Body of pancreas (tissue), 4 donors: ENCODE measurements around the gene KCTD11. TPM values are rescaled to one million over a fixed set of nuclear protein-coding genes. Genes with fewer than 3 reads are reported as not detected.
"Not testable (repeated sequence)": the region's sequence is repeated elsewhere in the genome, so short reads cannot be mapped to it uniquely, and the experiment has no call there.

ENCODE experiments used
- ATAC-seq: fragments of 150-250 bp; one replicate; pipeline ENCODE4 v1.9.1; 2016
- DNase-seq, 4 donors: peaks; one replicate each; pipeline ENCODE4 v3.0.0-alpha.2; 2019
- H3K27ac ChIP-seq, 4 donors: fragments of 200-600 bp; sonication (generic); 1 replicate in 3 of 4; 2 replicates in 1 of 4; pipeline versions ENCODE4 v1.5.1 to v1.6.1; 2016 to 2019; ENCODE audit warnings: mild to moderate bottlenecking in 1 of 4, mixed read lengths in 1 of 4, moderate library complexity in 1 of 4
- H3K27me3 ChIP-seq, 2 donors: fragments of 200-600 bp; sonication (generic); one replicate each; pipeline ENCODE4 v1.6.0; 2016; ENCODE audit warnings: mild to moderate bottlenecking in 1 of 2
- H3K36me3 ChIP-seq, 2 donors: fragments of 200-600 bp; sonication (generic); replicated peaks in 1 of 2; 2 replicates each; pipeline ENCODE4 v1.5.1; 2016; ENCODE audit warnings: low read depth in 2 of 2; ENCODE audit not compliant: insufficient read depth in 1 of 2
- H3K4me1 ChIP-seq: fragments of 200-600 bp; sonication (generic); one replicate; pipeline ENCODE4 v1.6.0; 2016
- H3K4me3 ChIP-seq, 2 donors: fragments of 200-600 bp; sonication (generic); 1 replicate in 1 of 2; 2 replicates in 1 of 2; pipeline ENCODE4 v1.5.1; 2016 to 2019
- H3K9me3 ChIP-seq, 3 donors: fragments of 200-600 bp; sonication (generic); 1 replicate in 2 of 3; 2 replicates in 1 of 3; pipeline ENCODE4 v1.5.1; 2016
- CTCF ChIP-seq, 7 experiments: fragments of 450-650 bp in 4 of 7; fragments of 200-600 bp in 3 of 7; sonication (generic) in 3 of 7; IDR thresholded peaks; one replicate each; pipeline ENCODE4 v1.5.1; 2016 to 2019; ENCODE audit warnings: antibody characterized with exemption in 7 of 7
- POLR2A ChIP-seq, 3 donors: fragments of 450-650 bp; IDR thresholded peaks; one replicate each; pipeline ENCODE4 v1.6.1; 2016; ENCODE audit warnings: antibody characterized with exemption in 3 of 3, mild to moderate bottlenecking in 2 of 3
- WGBS, 2 donors: methylation state at CpG; one replicate each; pipeline ENCODE4 v1.1.5; 2017; 5-methylcytosine and 5-hydroxymethylcytosine counted together
- intact Hi-C: fragments of 100-400 bp; cut with DNase I; formaldehyde crosslinking; loops from one replicate; pipeline ENCODE4 v1.15.1; 2023
- total RNA-seq, 2 donors: library from RNA; depleted of rRNA; stranded (reverse); fragments of >200 nt; gene quantifications; one replicate each; pipeline ENCODE4 v1.1.0, GENCODE V29; 2016

KCTD11 gene
- total RNA-seq, 2 donors from 2014 or later, result 2.6 to 5.6 TPM

- Histone ChIP-seq H3K27me3 (peaks cover 0 to 12% of the 10 kb centered on the region in 2 donors), H3K9me3 (no peaks in the 10 kb centered on the region), H3K36me3 (no peaks in the 10 kb centered on the region), H3K4me3 (no peak within 1 kb of the TSS), H3K27ac (no peak within 1 kb of the TSS), H3K4me1 (no peaks in the 10 kb centered on the region)
- no peak for ATAC-seq
- intact Hi-C loops, result no loop called here
- TF ChIP-seq POLR2A (IDR thresholded peaks at IDR 0.05) (no peak), CTCF (IDR thresholded peaks at IDR 0.05) (no peak)
- WGBS, 2 donors, result 33 to 47% methylated on average over 17 of the region's 17 CpGs
- DNase-seq, result no peak
These were observed 15.5 kb upstream of the KCTD11 start, which contains the start of gene ACAP1 for GRCh38 chr17:7336240-7337175. Gene ACAP1 (plus strand): TSS chr17:7336529. CDS start chr17:7336735, 206 bp downstream.

- not testable (repeated sequence) for H3K9me3 ChIP-seq
These were observed 14.4 kb upstream of the KCTD11 start for GRCh38 chr17:7337600-7337999.

GRCh38 chr17:7340179-7340578 lies 11.8 kb upstream of the KCTD11 start:
- no peaks in the 10 kb centered on the region for H3K36me3 ChIP-seq
- no peak overlapping the region for H3K27ac ChIP-seq
- H3K27me3 ChIP-seq, result peaks cover 0 to 25% of the 10 kb centered on the region in 2 donors
- H3K4me1 ChIP-seq, result no peaks in the 10 kb centered on the region
- TF ChIP-seq CTCF (IDR thresholded peaks at IDR 0.05), result no peak
- TF ChIP-seq POLR2A (IDR thresholded peaks at IDR 0.05), result no peak
- WGBS, 2 donors, result 41 to 56% methylated on average over 2 of the region's 2 CpGs
- no peak for ATAC-seq
- no peaks in the 10 kb centered on the region for H3K9me3 ChIP-seq
- H3K4me3 ChIP-seq, result no peak overlapping the region
- intact Hi-C loops, result loop anchor here (5.0 kb wide), 1 partner anchor 53 kb away; no protein-coding TSS in a partner anchor
- DNase-seq, result no peak

More at GRCh38 chr17:7337600-7337999, 14.4 kb upstream of the KCTD11 start:
- peaks cover 0 to 16% of the 10 kb centered on the region in 2 donors for H3K27me3 ChIP-seq
- H3K4me3 ChIP-seq, H3K4me1 ChIP-seq, H3K27ac ChIP-seq, DNase-seq, ATAC-seq, intact Hi-C loops, H3K36me3 ChIP-seq: not testable (repeated sequence)
- 63 to 68% methylated on average over 7 of the region's 7 CpGs for WGBS, 2 donors

- Histone ChIP-seq H3K9me3 (no peaks in the 10 kb centered on the region), H3K4me1 (no peaks in the 10 kb centered on the region), H3K27me3 (peaks cover 0 to 25% of the 10 kb centered on the region in 2 donors), H3K4me3 (no peak overlapping the region), H3K27ac (no peak overlapping the region), H3K36me3 (no peaks in the 10 kb centered on the region)
- no peak for TF ChIP-seq POLR2A (IDR thresholded peaks at IDR 0.05)
- no peak for TF ChIP-seq CTCF (IDR thresholded peaks at IDR 0.05)
- intact Hi-C loops, result loop anchor here (5.0 kb wide), 1 partner anchor 55 kb away; no protein-coding TSS in a partner anchor
- no peak for ATAC-seq
- 85% methylated on average over 10 to 13 of the region's 13 CpGs for WGBS, 2 donors
- no peak for DNase-seq
These were observed 10.1 kb upstream of the KCTD11 start for GRCh38 chr17:7341842-7342241.

- Histone ChIP-seq H3K27ac (no peak overlapping the region), H3K9me3 (no peaks in the 10 kb centered on the region), H3K4me1 (peaks cover 8% of the 10 kb centered on the region), H3K27me3 (peaks cover 0 to 25% of the 10 kb centered on the region in 2 donors), H3K4me3 (no peak overlapping the region), H3K36me3 (no peaks in the 10 kb centered on the region)
- DNase-seq (no peak), ATAC-seq (no peak)
- TF ChIP-seq CTCF (IDR thresholded peaks at IDR 0.05) (no peak), POLR2A (IDR thresholded peaks at IDR 0.05) (no peak)
- 48 to 52% methylated on average over 5 to 15 of the region's 15 CpGs for WGBS, 2 donors
- intact Hi-C loops, result loop anchor here (5.0 kb wide), 1 partner anchor 56 kb away; no protein-coding TSS in a partner anchor
These were observed 8.7 kb upstream of the KCTD11 start for GRCh38 chr17:7343250-7343649.
